HG03139 (cell line): ENCODE measurements around the gene STRN3.
"Not testable (repeated sequence)": the region's sequence is repeated elsewhere in the genome, so short reads cannot be mapped to it uniquely, and the experiment has no call there.

Source experiments
- ATAC-seq: cut with Tn5 transposase; IDR thresholded peaks from one replicate; pipeline ENCODE4 v1.9.1; 2021; ENCODE audit not compliant: unreplicated experiment

The STRN3 gene

GRCh38 chr14:30972036-30972732 is 54.0 kb downstream of the STRN3 start:
- not testable (repeated sequence) for ATAC-seq

DNA sequence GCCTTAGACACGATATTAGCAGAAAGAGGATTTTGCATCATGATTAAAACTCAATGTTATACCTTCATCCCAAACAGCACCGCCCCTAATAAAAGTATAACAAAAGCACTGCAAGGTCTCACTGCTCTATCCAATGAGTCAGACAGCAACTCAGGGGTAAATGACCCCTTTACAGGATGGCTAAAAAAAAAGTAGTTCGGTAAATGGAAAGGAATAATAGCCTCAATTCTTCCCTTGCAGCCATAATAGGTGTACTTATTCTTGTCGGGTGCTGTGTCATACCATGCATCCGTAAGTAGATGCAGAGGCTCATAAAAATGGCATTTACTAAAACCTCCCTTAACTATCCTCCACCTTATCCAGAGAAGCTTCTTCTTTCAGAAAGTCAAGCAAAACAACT is 54.6 kb downstream of the STRN3 start:
- no peak for ATAC-seq

GRCh38 chr14:30969796-30970195 is 56.4 kb downstream of the STRN3 start:
- peak; percentile 63 for ATAC-seq

DNA sequence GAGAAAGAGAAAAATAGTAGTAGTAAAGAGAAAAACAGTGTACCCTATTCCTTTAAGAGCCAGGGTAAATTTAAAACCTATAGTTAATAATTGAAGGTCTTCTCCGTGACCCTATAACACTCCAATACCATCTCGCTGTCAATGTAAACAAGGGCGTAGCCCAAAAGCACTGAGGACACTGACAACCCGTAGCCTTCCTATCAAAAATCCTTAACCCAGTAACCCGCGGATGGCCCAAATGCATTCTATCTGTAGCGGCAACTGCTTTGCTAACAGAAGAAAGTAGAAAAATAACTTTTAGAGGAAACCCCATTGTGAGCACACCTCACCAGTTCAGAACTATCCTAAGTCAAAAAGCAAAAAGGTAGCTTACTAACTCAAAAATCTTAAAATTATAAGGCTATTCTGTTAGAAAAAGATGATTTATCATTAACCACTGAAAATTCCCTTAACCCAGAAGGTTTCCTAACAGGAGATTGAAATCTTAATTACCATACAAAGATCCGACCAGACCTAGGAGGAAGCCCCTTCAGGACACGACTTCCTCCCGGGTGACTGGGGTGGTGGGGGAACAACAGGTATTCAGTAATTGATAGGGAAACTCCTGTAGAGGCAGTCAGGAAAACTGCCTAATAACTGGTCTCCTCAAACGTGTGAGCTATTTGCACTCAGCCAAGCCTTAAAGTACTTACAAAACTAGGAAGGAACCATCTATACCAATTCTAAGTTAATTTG is 58.6 kb downstream of the STRN3 start:
- ATAC-seq = not testable (repeated sequence)

DNA sequence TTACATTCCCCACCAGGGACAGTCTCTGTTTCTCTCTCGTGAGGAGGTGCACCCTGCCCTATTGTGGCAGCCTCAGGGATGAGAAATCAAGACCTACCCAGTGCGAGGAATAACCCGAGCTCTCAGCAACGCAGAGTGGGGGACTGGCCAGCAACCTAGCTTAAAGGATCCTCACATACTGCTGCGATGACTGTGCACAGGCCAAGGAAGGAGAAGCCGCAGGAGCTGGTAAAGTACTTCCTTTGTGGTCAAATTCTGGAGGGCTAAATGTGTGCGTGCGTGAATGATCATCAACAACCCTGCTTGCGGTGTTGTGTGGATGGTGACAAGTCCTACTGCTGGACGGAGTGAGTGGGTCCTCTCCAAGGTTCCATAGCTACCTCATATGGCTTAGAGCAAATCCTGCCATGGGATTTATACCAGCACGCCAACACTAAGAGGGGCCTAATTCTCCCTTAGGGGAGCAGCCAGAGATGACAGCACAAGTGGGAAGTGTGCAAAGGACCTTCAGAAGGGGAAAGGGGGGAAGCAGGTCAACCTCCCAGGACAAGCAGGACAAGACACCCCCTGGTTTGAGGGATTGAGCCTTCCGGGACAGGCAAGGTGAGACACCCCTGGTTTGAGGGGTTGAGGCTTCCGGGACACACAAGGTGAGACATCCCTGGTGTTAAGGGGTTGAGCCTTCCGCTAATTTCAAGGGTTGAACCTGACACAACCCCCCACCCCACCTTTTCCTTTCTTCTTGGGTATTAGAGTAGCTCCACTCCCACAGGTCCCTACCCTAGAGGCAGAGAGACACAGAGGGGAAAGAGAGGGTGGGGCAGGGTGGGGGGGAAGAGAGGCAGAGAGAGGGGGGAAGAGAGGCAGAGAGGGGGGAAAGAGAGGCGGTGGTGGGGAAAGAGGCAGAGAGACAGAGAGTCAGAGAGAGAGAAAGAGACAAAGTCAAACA is 59.5 kb downstream of the STRN3 start:
- no peak for ATAC-seq

DNA sequence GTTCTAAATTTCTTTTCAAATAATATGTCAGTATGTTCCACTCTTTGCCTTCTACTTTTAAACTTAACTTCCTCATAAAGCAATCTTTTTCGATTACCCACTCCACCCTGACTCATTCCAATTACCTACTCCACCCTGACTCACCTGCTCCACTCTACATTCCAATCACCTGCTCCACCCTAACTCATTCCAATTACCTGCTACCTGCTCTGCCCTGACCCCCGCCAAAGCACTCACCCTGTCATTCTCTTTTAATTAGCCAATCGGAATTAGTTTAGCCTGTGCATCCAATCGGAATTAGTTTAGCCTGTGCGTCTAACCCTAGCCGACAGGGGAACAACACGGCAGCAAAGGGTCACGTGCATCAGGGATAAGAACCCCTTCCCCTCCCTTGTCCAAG is 60.3 kb downstream of the STRN3 start:
- not testable (repeated sequence) for ATAC-seq

DNA sequence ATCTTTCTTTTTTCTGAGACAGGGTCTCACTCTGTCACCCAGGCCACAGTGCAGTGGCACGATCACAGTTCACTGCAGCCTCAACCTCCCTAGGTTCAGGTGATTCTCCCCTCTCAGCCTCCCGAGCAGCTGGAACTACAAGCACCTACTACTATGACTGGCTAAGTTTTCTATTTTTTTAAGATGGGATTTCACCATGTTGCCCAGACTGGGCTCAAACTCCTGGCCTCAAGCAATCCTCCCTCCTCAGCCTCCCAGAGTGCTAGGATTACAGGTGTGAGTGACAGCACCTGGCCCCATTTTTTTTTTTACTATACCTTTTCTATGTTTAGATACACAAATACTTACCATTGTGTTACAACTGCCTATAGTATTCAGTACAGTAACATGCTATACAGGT is 63.6 kb downstream of the STRN3 start:
- not testable (repeated sequence) for ATAC-seq

DNA sequence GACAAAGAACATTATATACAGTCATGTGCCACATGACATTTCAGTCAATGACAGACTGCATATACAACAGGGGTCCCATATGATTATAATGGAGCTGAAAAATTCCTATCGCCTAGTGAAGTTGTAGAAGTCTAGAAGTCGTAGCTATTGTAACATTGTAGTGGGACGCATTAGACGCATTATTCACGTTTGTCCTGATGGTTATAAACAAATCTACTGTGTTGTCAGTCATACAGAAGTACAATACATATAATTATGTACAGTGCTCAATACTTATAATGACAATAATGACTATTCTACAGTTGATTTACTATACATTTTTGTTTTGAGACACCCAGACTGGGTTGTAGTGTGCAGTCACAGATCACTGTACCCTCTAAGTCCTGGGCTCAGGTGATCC is 64.8 kb downstream of the STRN3 start:
- no peak for ATAC-seq

DNA sequence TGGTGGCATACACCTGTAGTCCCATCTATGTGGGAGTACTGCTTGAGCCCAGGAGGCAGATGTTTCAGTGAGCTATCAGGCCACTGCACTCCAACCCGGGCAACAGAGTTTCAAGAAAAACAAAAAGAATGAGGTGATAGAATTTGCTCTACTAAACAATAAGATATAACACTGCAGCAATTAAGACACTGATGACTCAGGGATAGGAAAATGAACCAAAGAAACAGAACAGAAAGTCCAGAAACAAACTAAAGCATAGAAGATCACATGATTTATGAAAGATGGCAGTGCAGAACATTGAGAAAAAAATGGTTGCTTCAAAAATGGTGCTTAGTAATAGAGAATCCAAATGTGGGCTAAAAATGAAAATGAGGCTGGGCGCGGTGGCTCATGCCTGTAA is 66.0 kb downstream of the STRN3 start:
- ATAC-seq = no peak

DNA sequence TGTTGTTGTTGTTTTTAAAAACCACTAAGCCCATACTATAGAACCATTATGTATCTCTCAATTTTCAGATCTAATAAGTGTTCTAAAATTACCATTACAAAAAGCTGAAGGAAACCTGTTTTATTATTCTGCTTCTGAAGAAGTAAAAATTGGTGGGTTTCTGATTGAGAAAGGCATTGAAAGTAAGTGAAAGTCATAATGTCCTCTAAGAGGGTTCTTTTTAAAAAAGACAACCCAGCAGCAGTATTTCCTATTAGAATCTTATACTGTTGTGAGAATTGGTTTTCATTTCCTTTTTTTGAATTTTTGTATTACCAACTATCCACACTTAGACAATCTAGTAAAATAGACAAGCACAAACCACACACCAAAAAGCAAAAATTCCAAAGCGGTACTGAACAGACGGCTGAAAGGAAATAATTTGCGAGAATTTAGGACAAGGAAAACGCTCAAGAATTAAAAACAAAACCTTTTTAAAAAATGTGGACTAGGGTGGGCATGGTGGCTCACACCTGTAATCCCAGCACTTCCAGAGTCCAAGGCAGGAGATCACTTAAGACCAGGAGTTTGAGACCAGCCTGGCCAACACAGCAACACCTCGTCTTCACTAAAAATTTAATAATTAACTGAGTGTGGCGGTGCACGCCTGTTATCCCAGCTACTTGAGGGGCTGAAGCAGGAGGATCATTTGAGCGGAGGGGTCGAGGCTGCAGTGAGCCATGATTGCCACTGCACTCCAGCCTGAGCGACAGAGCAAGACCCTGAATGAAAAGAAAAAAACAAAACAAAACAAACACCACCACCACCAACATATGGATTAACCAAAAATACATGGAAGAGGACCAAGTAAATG is 67.4 kb downstream of the STRN3 start:
- ATAC-seq = no peak

DNA sequence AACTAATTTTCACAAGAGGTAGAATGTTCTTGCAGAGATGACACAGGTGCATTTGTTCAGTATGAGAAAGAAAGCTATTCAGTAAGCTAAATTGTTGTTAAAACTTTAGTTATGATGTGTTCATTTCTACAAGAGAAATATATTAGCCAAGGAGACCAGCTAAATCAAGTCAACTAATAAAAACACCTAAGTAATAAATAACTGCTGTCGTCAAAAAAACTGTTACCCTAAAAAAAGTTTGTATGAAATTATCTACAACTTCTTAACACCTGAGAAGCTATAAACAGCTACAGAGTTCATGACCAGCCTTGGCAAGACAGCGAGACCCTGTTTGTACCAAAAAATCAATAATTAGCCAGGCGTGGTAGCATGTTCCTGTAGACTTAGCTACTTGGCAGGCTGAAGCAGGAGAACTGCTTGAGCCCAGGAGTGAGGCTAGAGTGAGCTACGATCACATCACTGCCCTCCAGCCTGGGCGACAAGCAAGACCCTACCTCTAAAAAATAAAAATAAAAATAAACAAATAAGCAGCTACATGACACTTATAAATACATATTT is 68.3 kb downstream of the STRN3 start:
- peak; percentile 82 for ATAC-seq

DNA sequence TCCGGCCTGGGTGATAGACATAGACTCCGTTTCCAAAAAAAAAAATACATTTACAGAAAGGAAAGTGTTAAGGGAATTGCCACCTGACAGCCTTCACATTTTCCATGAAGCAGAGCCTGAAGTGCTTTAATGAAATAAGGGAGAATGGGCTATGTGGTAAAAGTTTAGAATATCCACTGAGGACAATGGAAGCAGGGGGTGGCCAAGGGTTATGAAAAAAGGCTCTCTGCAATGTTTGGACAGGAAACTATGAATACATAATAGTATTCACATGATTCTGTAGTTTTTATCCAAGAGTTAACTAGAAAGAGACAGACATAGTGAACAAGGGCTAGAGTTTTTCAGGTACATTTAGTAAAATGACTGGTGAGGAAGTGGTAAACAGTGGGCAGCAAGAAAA is 76.5 kb downstream of the STRN3 start:
- no peak for ATAC-seq

GRCh38 chr14:30943694-30944093 is 82.5 kb downstream of the STRN3 start:
- ATAC-seq = no peak

GRCh38 chr14:30940886-30941285 is 85.3 kb downstream of the STRN3 start:
- ATAC-seq = no peak

GRCh38 chr14:30938617-30939016 is 87.6 kb downstream of the STRN3 start:
- no peak for ATAC-seq

DNA sequence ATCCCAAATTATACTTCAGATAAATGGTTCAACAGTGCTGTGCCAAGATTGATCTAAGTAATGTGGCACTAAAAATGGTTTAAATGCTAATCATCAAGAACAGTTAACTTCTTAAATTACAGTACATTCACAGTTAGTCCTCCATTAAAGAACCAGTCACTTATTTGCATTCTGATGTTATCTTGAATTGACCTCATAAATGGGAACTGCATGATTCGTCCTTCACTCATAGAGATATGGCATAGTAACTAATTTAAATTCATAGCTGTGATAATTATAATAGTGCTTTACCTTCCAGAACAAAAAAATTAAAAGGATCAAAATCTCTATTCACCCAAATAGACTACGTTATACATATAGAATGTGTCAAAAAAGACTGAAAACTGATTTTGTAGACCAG is 90.7 kb downstream of the STRN3 start:
- ATAC-seq = no peak

- ATAC-seq = not testable (repeated sequence)
Measured at GRCh38 chr14:30933937-30934336, 92.2 kb downstream of the STRN3 start.

DNA sequence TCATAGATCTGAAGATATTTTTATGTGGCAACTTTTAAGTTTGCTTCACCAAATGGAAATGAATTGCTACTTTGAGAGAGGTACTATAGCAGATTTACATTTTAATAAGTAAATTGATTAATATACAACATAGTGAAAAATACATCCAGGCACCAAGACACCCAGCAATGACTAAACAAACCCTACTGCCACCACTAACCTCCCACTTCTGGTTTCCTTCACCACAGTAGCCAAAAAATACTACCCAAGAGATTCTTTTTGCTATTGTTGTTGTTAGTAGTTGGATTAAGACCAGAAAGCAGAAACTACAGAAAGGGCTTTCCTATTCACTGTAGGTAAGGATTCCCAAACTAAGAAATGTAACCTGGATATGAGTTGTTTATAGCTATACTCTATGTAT is 97.7 kb downstream of the STRN3 start:
- no peak for ATAC-seq

- no peak for ATAC-seq
Measured at GRCh38 chr14:30925254-30925653, 100.9 kb downstream of the STRN3 start.

DNA sequence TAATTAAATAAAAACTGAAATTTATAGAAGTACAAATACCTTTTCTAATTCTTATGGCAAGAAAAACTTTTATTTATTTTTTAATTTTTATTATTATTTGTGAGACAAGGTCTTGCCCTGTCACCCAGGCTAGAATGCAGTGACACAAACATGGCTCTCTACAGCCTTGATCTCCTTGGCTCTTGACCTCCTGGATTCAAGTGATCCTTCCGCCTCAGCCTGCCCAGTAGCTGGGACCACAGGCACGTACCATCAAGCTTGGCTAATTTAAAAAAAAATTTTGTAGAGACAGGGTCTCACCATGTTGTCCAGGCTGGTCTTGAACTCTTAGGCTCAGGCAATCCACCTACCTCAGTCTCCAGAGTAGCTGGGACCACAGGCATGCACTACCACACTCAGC is 104.4 kb downstream of the STRN3 start:
- ATAC-seq = no peak
